AG04449 (cell line): ENCODE data around the gene FBXL12.
A peak's percentile ranks its signal among the peaks of the same experiment; 100 is the strongest.

Source experiments
- CTCF ChIA-PET: fragments of 350-600 bp; formaldehyde crosslinking; extraction: SDS; loops from one replicate; lab custom pipeline; 2021; ENCODE audit warnings: antibody characterized with exemption; lab: Yijun Ruan, JAX
- POLR2A ChIA-PET: fragments of 400-600, 350-600 bp; formaldehyde crosslinking; extraction: SDS; loops from one replicate; lab custom pipeline; 2020; ENCODE audit warnings: antibody characterized with exemption, inconsistent platforms; lab: Yijun Ruan, JAX
- DNase-seq: peaks from one replicate; pipeline ENCODE4 v3.0.0-alpha.2; 2010; ENCODE audit warnings: low read depth, low spot score
- H3K4me3 ChIP-seq: 2 replicates; pipeline ENCODE4 v1.5.1; 2011; ENCODE audit warnings: low read depth, mild to moderate bottlenecking, control low read depth, low read length
- TF ChIP-seq, protein P1 (sequence below): IDR thresholded peaks from one replicate; pipeline ENCODE4 v1.5.1; 2011; ENCODE audit warnings: mild to moderate bottlenecking, moderate library complexity, low read length, control low read depth, inconsistent platforms; ENCODE audit not compliant: insufficient read depth; ENCODE audit errors: missing control alignments

Gene FBXL12

DNA sequence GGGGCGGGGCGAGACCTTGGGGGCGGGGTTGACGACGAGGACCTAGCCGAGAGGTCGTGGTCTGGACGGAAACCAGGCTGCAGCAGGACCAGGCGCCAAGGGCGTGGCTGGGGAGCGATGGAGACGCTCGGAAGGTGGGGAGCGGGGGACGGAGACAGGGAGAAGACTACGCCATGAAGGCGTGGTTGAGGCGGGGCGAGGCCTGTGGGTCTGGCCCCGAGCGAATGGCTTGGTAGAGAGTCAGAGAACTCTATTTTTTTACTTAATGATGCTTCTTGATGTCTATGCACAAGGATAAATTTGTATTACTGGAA lies 674 bp upstream of the FBXL12 start:
- TF ChIP-seq, protein P1, sequence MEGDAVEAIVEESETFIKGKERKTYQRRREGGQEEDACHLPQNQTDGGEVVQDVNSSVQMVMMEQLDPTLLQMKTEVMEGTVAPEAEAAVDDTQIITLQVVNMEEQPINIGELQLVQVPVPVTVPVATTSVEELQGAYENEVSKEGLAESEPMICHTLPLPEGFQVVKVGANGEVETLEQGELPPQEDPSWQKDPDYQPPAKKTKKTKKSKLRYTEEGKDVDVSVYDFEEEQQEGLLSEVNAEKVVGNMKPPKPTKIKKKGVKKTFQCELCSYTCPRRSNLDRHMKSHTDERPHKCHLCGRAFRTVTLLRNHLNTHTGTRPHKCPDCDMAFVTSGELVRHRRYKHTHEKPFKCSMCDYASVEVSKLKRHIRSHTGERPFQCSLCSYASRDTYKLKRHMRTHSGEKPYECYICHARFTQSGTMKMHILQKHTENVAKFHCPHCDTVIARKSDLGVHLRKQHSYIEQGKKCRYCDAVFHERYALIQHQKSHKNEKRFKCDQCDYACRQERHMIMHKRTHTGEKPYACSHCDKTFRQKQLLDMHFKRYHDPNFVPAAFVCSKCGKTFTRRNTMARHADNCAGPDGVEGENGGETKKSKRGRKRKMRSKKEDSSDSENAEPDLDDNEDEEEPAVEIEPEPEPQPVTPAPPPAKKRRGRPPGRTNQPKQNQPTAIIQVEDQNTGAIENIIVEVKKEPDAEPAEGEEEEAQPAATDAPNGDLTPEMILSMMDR = no peak
- CTCF ChIA-PET = no interaction called here
- POLR2A ChIA-PET = interaction anchor here (0.6 to 1.3 kb wide), 4 partner anchors 9 to 51 kb away, joined by 3 read pairs; partner anchors contain the start of genes UBL5 and ZNF846
- H3K4me3 ChIP-seq = peak overlapping the region; percentile 61
- no peak for DNase-seq

DNA sequence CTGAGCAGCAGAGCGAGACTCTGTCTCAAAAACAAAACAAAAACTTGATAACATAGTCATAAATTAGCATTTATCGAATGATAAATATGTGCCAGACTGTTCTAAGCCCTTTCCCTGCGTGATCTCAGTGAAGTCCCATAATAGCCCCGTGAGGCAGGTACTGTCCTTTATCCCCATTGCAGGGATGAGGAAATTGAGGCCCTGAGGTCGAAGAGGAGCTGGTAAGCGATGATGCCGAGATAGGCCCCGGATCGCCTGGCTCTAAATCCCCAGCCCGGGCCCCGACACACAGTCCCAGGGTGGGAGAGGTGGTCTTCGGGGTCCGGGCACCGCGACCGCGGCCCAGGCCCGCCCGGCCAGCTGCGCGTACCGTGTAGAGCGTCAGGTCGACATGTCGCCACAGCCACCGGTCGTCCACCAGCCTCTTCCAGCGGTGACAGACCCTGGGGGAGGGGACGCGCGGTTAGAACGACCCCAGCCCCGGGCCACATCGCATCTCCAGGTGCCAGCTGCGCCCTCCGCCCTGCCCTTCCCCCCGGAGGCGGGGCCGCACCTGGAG lies 625 bp downstream of the FBXL12 start:
- CTCF ChIA-PET = interaction anchor here (1.0 to 1.1 kb wide), 2 partner anchors 20 to 25 kb away, joined by 4 read pairs; no protein-coding TSS in a partner anchor
- TF ChIP-seq, protein P1 = no peak
- no peak for DNase-seq
- H3K4me3 ChIP-seq = peak overlapping the region; percentile 91
- POLR2A ChIA-PET = interaction anchor here (1.0 to 1.3 kb wide), 3 partner anchors 10 to 49 kb away, joined by 3 read pairs; partner anchors contain the start of genes UBL5 and ZNF846

DNA sequence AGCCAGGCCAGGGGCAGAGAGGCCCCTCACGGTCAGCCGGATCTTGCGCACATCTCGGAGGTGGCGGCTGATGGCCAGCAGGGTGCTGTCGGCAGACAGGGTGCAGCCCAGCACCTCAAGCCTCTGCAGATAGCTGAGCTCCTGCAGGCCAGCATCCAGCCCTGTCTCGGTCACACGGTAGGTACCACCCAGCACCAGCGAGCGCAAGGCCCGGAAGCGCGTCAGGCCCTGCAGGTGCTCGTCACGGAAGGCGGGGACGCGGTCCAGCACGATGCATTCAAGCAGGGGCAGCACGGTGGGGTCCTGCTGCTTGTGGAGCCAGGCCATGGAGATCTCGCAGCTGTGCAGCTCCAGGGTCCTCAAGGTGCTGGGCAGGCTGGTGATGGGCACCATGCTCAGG lies 7.7 kb downstream of the FBXL12 start:
- TF ChIP-seq, protein P1 = no peak

DNA sequence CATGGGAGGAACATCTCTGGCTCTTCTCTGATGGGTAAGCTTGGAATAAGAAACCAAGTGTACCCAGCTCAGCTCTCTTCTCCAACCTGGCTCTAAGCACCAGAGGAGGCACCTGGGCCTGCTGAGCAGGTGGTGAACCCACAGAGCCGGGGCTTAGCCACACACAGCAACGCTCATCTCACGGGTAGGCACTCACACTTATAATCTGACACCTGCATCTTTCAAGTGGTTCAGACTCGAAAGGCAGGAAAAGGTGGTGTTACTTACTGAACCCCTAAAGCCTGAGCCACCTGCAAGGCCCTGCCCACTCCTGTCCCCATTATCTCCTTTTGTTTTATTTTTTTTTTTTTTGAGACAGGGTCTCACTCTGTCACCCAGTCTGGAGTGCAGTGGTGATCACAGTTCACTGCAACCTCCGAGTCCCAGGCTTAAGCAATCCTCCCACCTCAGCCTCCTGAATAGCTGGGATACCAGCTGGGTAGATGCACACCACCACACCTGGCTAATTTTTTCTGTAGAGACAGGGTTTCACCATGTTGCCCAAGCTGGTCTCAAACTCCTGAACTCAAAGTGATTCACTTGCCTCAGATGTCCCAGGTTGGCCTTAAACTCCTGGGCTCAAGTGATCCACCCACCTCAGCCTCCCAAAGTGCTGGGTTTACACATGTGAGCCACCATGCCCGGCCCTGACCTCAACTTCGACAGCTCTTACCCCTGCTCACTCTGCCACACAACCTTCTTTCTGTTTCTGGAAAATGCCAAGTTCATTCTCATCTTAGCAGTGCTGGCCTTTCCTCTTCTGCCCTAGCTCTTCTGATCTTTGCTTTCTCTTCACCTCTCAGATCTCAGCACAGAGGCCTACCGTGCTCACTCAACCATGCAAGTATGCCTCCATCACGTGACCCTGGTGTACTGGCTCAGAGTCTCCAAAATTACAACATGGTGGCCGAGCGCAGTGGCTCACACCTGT lies 9.7 kb downstream of the FBXL12 start:
- CTCF ChIA-PET = interaction anchor here (2.3 to 3.7 kb wide), 2 partner anchors 11 to 13 kb away, joined by 8 to 15 read pairs; no protein-coding TSS in a partner anchor

More for the DNA sequence above, 7.7 kb downstream of the FBXL12 start:
- POLR2A ChIA-PET = no interaction called here
- H3K4me3 ChIP-seq = no peak overlapping the region
- no peak for DNase-seq
- CTCF ChIA-PET = interaction anchor here (1.0 to 1.5 kb wide), 3 partner anchors 12 to 15 kb away, joined by 3 to 5 read pairs (median 4); no protein-coding TSS in a partner anchor

DNA sequence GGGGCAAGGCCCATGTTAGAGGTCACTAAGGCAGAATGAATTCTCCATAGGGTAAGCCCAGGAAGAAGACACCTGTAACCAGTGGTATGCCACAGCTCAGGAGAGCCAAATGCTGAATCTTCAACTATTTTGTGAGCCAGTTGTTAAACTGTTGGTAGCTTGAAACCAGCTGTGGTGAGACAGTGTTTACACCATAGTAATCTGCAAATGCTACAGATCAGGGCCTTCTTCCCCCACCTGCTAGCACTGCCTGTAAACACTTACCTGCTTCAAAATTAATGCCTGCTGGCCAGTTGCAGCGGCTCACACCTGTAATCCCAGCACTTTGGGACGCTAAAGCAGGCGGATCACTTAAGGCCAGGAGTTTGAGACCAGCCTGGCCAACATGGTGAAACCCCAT lies 12.1 kb downstream of the FBXL12 start:
- ChIA-PET CTCF (interaction anchor here (0.7 to 3.7 kb wide), 4 partner anchors 8 to 219 kb away, joined by 3 to 15 read pairs (median 6); partner anchors contain the start of gene PIN1), POLR2A (no interaction called here)
- TF ChIP-seq, protein P1 = no peak
- DNase-seq = no peak
- H3K4me3 ChIP-seq = no peak overlapping the region

More for the DNA sequence above, 9.7 kb downstream of the FBXL12 start:
- no peak for DNase-seq
- H3K4me3 ChIP-seq = no peak overlapping the region
- TF ChIP-seq, protein P1 = no peak
- POLR2A ChIA-PET = interaction anchor here (1.3 kb wide), 1 partner anchor 10 kb away, joined by 3 read pairs; the partner anchor contains the start of gene FBXL12

DNA sequence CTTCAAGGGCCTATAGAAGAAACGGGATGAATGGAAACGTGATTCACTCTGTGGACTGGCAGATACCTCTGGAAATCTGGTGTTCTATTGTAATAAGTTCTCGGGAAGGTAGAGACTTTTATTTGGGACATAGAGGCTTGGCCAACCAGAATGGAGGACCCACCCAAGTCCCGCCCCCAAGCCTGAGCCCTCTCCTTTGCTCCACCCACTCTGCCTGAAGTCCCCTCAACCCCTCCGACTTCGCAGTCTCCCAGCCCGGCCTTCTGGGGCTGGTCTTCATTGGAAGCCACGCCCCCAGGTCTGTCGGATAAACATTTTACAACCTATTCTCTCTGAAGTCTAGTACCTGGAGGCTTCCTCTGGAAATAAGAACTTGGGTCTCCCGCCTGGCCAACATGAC lies 16.9 kb downstream of the FBXL12 start:
- no peak for DNase-seq
- TF ChIP-seq, protein P1 = no peak
- CTCF ChIA-PET = interaction anchor here (1.0 kb wide), 1 partner anchor 176 kb away, joined by 3 read pairs; no protein-coding TSS in a partner anchor

More for the DNA sequence above, 16.9 kb downstream of the FBXL12 start:
- no peak overlapping the region for H3K4me3 ChIP-seq
- POLR2A ChIA-PET = no interaction called here
